ENCODE measurements around the gene ASAP2. TPM values are rescaled to one million over a fixed set of nuclear protein-coding genes. Genes with fewer than 3 reads are reported as not detected.
"Not testable (repeated sequence)": the region's sequence is repeated elsewhere in the genome, so short reads cannot be mapped to it uniquely, and the experiment has no call there.

Gene ASAP2
- total and polyA plus RNA-seq, 2 experiments from 2014 or later = 8.5 to 16.7 TPM

DNA sequence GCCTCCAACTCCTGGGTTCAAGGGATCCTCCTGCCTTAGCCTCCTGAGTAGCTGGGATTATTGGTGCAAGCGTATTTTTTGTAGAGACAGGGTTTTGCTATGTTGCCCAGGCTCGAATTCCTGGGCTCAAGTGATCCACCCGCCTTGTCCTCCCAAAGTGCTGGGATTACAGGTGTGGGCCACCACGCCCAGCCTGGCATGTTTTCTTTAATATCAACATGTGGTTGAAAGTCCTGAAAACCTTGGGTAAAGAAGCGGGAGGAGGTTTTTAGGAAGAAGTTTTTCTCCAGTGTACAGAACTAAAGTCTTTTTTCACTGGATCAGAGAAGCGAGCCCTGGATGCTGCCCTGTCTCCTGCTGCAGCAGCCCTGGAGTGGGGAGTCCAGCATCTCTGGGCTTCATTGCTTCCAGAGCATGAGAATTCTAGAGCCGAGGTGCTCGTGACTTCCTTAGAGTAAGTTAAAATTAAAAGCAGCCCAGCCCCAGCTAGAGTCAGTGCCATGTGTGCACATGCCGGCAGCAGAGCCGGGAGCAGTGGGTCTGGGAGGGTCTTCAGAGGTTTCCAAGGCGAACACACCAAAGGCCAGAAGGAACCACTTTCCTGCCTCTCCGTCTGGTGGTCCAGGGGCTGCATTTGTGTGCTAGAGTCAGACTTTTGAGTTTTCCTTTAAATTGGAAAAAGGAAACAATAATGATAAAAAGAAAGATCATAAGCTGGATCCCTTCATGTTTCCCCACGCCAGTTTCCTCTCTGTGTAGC lies 185.5 kb downstream of the ASAP2 start:
- no peak for DNase-seq (ENCODE audit: low read depth in 1 of 2, low spot score in 1 of 2)
- TF ChIP-seq, protein P1, sequence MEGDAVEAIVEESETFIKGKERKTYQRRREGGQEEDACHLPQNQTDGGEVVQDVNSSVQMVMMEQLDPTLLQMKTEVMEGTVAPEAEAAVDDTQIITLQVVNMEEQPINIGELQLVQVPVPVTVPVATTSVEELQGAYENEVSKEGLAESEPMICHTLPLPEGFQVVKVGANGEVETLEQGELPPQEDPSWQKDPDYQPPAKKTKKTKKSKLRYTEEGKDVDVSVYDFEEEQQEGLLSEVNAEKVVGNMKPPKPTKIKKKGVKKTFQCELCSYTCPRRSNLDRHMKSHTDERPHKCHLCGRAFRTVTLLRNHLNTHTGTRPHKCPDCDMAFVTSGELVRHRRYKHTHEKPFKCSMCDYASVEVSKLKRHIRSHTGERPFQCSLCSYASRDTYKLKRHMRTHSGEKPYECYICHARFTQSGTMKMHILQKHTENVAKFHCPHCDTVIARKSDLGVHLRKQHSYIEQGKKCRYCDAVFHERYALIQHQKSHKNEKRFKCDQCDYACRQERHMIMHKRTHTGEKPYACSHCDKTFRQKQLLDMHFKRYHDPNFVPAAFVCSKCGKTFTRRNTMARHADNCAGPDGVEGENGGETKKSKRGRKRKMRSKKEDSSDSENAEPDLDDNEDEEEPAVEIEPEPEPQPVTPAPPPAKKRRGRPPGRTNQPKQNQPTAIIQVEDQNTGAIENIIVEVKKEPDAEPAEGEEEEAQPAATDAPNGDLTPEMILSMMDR (IDR thresholded peaks at IDR 0.05; ENCODE audit: low read depth, low read length) = no peak
- Histone ChIP-seq H3K36me3 (peaks cover 2% of the 10 kb centered on the region), H3K27ac (peak overlapping the region; percentile 45), H3K27me3 (no peaks in the 10 kb centered on the region), H3K9me3 (ENCODE audit: low read depth) (no peaks in the 10 kb centered on the region), H3K4me1 (ENCODE audit: low read depth) (peaks cover 13% of the 10 kb centered on the region), H3K4me3 (no peak overlapping the region)

- Histone ChIP-seq H3K9me3 (ENCODE audit: low read depth) (no peaks in the 10 kb centered on the region), H3K27me3 (no peaks in the 10 kb centered on the region), H3K4me1 (ENCODE audit: low read depth) (peaks cover 13% of the 10 kb centered on the region), H3K4me3 (no peak overlapping the region), H3K27ac (peak overlapping the region; percentile 45), H3K36me3 (no peaks in the 10 kb centered on the region)
- TF ChIP-seq, protein P1 (IDR thresholded peaks at IDR 0.05; ENCODE audit: low read depth, low read length) = no peak
- DNase-seq (ENCODE audit: low read depth in 1 of 2, low spot score in 1 of 2) = peak; percentile 21 to 71
Observed at GRCh38 chr2:9392898-9393765, 186.5 kb downstream of the ASAP2 start.

DNA sequence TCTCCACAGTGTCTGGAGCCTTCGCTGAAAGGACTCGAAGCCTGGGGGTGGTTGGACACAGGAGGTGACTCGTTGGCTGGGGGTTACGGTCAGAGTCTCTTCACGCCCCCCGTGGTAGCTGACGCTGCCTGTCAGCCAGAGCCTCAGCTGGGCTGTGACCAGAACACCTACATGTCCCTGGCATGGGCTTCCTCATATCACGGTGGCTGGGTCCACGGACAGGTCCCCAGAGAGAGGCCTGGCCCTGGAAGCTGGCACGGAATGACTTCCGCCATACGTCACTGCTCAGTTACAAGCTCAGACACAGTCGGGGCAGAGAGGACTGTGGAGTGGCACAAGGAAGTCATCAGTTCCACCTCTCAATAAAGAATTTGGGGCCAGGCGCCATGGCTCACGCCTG lies 188.2 kb downstream of the ASAP2 start:
- Histone ChIP-seq H3K9me3 (ENCODE audit: low read depth) (no peaks in the 10 kb centered on the region), H3K4me3 (no peak overlapping the region), H3K27ac (no peak overlapping the region), H3K36me3 (no peaks in the 10 kb centered on the region), H3K27me3 (no peaks in the 10 kb centered on the region), H3K4me1 (ENCODE audit: low read depth) (peaks cover 13% of the 10 kb centered on the region)
- DNase-seq (ENCODE audit: low read depth in 1 of 2, low spot score in 1 of 2) = no peak
- TF ChIP-seq, protein P1 (IDR thresholded peaks at IDR 0.05; ENCODE audit: low read depth, low read length) = no peak

GRCh38 chr2:9397201-9397600 lies 190.6 kb downstream of the ASAP2 start:
- H3K4me1 ChIP-seq (ENCODE audit: low read depth) = peaks cover 13% of the 10 kb centered on the region
- H3K4me3 ChIP-seq = no peak overlapping the region
- H3K36me3 ChIP-seq = no peaks in the 10 kb centered on the region
- H3K9me3 ChIP-seq (ENCODE audit: low read depth) = no peaks in the 10 kb centered on the region
- TF ChIP-seq, protein P1 (IDR thresholded peaks at IDR 0.05; ENCODE audit: low read depth, low read length) = no peak
- H3K27me3 ChIP-seq = no peaks in the 10 kb centered on the region
- no peak for DNase-seq (ENCODE audit: low read depth in 1 of 2, low spot score in 1 of 2)
- H3K27ac ChIP-seq = no peak overlapping the region

- not testable (repeated sequence) for DNase-seq (ENCODE audit: low read depth in 1 of 2, low spot score in 1 of 2); H3K36me3 ChIP-seq; H3K27ac ChIP-seq; H3K27me3 ChIP-seq; H3K4me3 ChIP-seq; H3K9me3 ChIP-seq (ENCODE audit: low read depth); H3K4me1 ChIP-seq (ENCODE audit: low read depth)
Observed at GRCh38 chr2:9398251-9398650, 191.6 kb downstream of the ASAP2 start.

Measured in cardiac muscle cell (in vitro differentiated cells and primary cell).